ENCODE measurements around the gene CD96. TPM values are rescaled to one million over a fixed set of nuclear protein-coding genes. Genes with fewer than 3 reads are reported as not detected.

CD96 gene
- total RNA-seq, 1 experiment from 2014 or later: not detected

DNA sequence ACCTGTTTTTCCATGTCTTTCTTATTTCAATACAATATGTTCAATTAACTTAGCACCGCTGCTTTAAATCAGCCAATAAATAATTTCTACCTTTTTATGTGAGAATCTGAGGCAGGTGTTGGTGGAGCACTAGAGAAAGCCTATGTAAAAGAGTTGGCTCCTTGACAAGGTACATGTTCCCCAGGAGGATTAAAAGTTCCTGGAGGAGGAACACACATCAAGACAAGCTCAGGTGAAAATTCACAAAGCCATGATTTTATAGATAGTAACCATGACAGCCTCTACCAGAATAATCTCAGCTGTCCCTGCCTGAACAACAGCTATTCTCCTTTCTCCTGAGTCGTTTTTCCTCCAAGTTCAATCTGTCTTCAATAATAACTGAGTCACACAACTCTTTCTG is 56.6 kb downstream of the CD96 start:
- Histone ChIP-seq H3T11ph (ENCODE audit: low read length) (no peak overlapping the region), H4K5ac (ENCODE audit: insufficient read length, low read depth, low read length) (no peak overlapping the region), H2BK5ac (ENCODE audit: insufficient read length, low read length) (no peak overlapping the region), H3K23ac (ENCODE audit: insufficient read length, low read depth, low read length) (no peak overlapping the region), H3K79me2 (ENCODE audit: insufficient read depth, low read length) (no peaks in the 10 kb centered on the region), H2AFZ (ENCODE audit: low read length) (no peak overlapping the region), H3K4me1 (ENCODE audit: insufficient read depth, low read length) (no peaks in the 10 kb centered on the region), H2AK5ac (ENCODE audit: insufficient read length, low read length) (no peak overlapping the region), H3K27ac (ENCODE audit: insufficient read length, low read depth, low read length) (no peak overlapping the region), H4K91ac (ENCODE audit: insufficient read length, low read depth, low read length) (no peak overlapping the region), H3K56ac (ENCODE audit: insufficient read length, low read depth, low read length) (no peak overlapping the region), H3K14ac (ENCODE audit: insufficient read depth, low read length) (no peak overlapping the region), H3K23me2 (ENCODE audit: insufficient read length, low read depth, low read length, poor library complexity, severe bottlenecking) (no peaks in the 10 kb centered on the region), H3K9me3 (ENCODE audit: control insufficient read depth, low read depth, low read length) (no peaks in the 10 kb centered on the region), H2BK15ac (ENCODE audit: low read depth, low read length) (no peak overlapping the region), H2BK120ac (ENCODE audit: low read depth, low read length, poor library complexity, severe bottlenecking) (no peak overlapping the region), H3K9ac (ENCODE audit: extremely low read depth, insufficient read length, low read length) (no peak overlapping the region), H2BK20ac (ENCODE audit: low read depth, low read length, poor library complexity, severe bottlenecking) (no peak overlapping the region), H2BK12ac (ENCODE audit: insufficient read length, low read depth, low read length) (no peak overlapping the region), H3K27me3 (ENCODE audit: insufficient read depth, low read length) (no peaks in the 10 kb centered on the region), H3K4me2 (ENCODE audit: insufficient read depth, insufficient read length, low read length) (no peak overlapping the region), H3K4ac (ENCODE audit: low read depth, low read length) (no peak overlapping the region), H3K18ac (ENCODE audit: insufficient read length, low read depth, low read length) (no peak overlapping the region), H3K79me1 (ENCODE audit: insufficient read depth, low read depth, low read length, poor library complexity, severe bottlenecking) (no peaks in the 10 kb centered on the region), H4K8ac (replicated peaks; ENCODE audit: insufficient read length, low read depth, low read length) (no peak overlapping the region), H4K20me1 (ENCODE audit: control insufficient read depth, insufficient read depth, insufficient read length) (no peaks in the 10 kb centered on the region)
- Mint-ChIP-seq H3K36me3 (ENCODE audit: insufficient read depth in 1 of 3, low read depth in 3 of 3) (no peaks in the 10 kb centered on the region), H3K27ac (no peak overlapping the region), H3K4me1 (no peaks in the 10 kb centered on the region), H3K27me3 (ENCODE audit: low read depth) (peaks cover 2% of the 10 kb centered on the region; the same call in 1 of the 2 replicates), H3K4me3 (no peak overlapping the region), H3K9me3 (peaks cover 0 to 3% of the 10 kb centered on the region in 2 experiments; a peak in 1 of 5 replicates)
- WGBS (ENCODE audit: extremely low coverage, insufficient read length, low lambda C conversion rate): no CpG with 5 or more reads among the region's 2 CpGs
- TF ChIP-seq, protein P1, sequence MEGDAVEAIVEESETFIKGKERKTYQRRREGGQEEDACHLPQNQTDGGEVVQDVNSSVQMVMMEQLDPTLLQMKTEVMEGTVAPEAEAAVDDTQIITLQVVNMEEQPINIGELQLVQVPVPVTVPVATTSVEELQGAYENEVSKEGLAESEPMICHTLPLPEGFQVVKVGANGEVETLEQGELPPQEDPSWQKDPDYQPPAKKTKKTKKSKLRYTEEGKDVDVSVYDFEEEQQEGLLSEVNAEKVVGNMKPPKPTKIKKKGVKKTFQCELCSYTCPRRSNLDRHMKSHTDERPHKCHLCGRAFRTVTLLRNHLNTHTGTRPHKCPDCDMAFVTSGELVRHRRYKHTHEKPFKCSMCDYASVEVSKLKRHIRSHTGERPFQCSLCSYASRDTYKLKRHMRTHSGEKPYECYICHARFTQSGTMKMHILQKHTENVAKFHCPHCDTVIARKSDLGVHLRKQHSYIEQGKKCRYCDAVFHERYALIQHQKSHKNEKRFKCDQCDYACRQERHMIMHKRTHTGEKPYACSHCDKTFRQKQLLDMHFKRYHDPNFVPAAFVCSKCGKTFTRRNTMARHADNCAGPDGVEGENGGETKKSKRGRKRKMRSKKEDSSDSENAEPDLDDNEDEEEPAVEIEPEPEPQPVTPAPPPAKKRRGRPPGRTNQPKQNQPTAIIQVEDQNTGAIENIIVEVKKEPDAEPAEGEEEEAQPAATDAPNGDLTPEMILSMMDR (conservative IDR thresholded peaks at IDR 0.05): no peak
- no peak for DNase-seq
